ENCODE data around the gene FKBP7. TPM values are rescaled to one million over a fixed set of nuclear protein-coding genes. Genes with fewer than 3 reads are reported as not detected.

Gene FKBP7
- total and polyA plus RNA-seq, 2 of the 13 experiments (the other 11 are each of a cell fraction or from before 2014, with no cell fraction given), result 12.4 to 14.8 TPM

GRCh38 chr2:178450524-178450773, 28.0 kb downstream of the FKBP7 start (continued):
- TF ChIP-seq, protein P1, sequence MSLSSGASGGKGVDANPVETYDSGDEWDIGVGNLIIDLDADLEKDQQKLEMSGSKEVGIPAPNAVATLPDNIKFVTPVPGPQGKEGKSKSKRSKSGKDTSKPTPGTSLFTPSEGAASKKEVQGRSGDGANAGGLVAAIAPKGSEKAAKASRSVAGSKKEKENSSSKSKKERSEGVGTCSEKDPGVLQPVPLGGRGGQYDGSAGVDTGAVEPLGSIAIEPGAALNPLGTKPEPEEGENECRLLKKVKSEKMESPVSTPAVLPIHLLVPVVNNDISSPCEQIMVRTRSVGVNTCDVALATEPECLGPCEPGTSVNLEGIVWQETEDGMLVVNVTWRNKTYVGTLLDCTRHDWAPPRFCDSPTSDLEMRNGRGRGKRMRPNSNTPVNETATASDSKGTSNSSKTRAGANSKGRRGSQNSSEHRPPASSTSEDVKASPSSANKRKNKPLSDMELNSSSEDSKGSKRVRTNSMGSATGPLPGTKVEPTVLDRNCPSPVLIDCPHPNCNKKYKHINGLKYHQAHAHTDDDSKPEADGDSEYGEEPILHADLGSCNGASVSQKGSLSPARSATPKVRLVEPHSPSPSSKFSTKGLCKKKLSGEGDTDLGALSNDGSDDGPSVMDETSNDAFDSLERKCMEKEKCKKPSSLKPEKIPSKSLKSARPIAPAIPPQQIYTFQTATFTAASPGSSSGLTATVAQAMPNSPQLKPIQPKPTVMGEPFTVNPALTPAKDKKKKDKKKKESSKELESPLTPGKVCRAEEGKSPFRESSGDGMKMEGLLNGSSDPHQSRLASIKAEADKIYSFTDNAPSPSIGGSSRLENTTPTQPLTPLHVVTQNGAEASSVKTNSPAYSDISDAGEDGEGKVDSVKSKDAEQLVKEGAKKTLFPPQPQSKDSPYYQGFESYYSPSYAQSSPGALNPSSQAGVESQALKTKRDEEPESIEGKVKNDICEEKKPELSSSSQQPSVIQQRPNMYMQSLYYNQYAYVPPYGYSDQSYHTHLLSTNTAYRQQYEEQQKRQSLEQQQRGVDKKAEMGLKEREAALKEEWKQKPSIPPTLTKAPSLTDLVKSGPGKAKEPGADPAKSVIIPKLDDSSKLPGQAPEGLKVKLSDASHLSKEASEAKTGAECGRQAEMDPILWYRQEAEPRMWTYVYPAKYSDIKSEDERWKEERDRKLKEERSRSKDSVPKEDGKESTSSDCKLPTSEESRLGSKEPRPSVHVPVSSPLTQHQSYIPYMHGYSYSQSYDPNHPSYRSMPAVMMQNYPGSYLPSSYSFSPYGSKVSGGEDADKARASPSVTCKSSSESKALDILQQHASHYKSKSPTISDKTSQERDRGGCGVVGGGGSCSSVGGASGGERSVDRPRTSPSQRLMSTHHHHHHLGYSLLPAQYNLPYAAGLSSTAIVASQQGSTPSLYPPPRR (CRISPR knock-in tag; IDR thresholded peaks at IDR 0.05; ENCODE audit: borderline replicate concordance), result no peak
- TF ChIP-seq KMT2A (CRISPR knock-in tag; IDR thresholded peaks at IDR 0.05) (0 out of 2 replicates have a peak, but pooled peaks have one; percentile 15), XRCC5 (optimal IDR thresholded peaks at IDR 0.05; ENCODE audit: low read length) (no peak), ZC3H13 (CRISPR knock-in tag; IDR thresholded peaks at IDR 0.05) (no peak), ZNF644 (CRISPR knock-in tag; IDR thresholded peaks at IDR 0.05; ENCODE audit: low read depth) (no peak), ZNF83 (CRISPR knock-in tag; IDR thresholded peaks at IDR 0.05; ENCODE audit: borderline replicate concordance) (no peak), KDM3A (CRISPR knock-in tag; IDR thresholded peaks at IDR 0.05; ENCODE audit: low read depth) (0 out of 2 replicates have a peak, but pooled peaks have one; percentile 5), ZNF746 (CRISPR knock-in tag; IDR thresholded peaks at IDR 0.05) (no peak), ZBTB1 (CRISPR knock-in tag; IDR thresholded peaks at IDR 0.05; ENCODE audit: borderline replicate concordance) (no peak), ZNF878 (CRISPR knock-in tag; IDR thresholded peaks at IDR 0.05) (no peak), ZNF446 (CRISPR knock-in tag; IDR thresholded peaks at IDR 0.05) (peak; percentile 71), GATAD1 (CRISPR knock-in tag; IDR thresholded peaks at IDR 0.05) (peak; percentile 71), ZNF713 (CRISPR knock-in tag; IDR thresholded peaks at IDR 0.05) (no peak), KDM5B (CRISPR knock-in tag; IDR thresholded peaks at IDR 0.05; ENCODE audit: borderline replicate concordance) (0 out of 2 replicates have a peak, but pooled peaks have one; percentile 3), ETV5 (CRISPR knock-in tag; IDR thresholded peaks at IDR 0.05; ENCODE audit: borderline replicate concordance) (peak; percentile 12; the same call in 1 of the 2 replicates), ISL2 (CRISPR knock-in tag; IDR thresholded peaks at IDR 0.05) (no peak), SAFB2 (CRISPR knock-in tag; IDR thresholded peaks at IDR 0.05; ENCODE audit: borderline replicate concordance, low read depth) (no peak)
- TF ChIP-seq, protein P2, sequence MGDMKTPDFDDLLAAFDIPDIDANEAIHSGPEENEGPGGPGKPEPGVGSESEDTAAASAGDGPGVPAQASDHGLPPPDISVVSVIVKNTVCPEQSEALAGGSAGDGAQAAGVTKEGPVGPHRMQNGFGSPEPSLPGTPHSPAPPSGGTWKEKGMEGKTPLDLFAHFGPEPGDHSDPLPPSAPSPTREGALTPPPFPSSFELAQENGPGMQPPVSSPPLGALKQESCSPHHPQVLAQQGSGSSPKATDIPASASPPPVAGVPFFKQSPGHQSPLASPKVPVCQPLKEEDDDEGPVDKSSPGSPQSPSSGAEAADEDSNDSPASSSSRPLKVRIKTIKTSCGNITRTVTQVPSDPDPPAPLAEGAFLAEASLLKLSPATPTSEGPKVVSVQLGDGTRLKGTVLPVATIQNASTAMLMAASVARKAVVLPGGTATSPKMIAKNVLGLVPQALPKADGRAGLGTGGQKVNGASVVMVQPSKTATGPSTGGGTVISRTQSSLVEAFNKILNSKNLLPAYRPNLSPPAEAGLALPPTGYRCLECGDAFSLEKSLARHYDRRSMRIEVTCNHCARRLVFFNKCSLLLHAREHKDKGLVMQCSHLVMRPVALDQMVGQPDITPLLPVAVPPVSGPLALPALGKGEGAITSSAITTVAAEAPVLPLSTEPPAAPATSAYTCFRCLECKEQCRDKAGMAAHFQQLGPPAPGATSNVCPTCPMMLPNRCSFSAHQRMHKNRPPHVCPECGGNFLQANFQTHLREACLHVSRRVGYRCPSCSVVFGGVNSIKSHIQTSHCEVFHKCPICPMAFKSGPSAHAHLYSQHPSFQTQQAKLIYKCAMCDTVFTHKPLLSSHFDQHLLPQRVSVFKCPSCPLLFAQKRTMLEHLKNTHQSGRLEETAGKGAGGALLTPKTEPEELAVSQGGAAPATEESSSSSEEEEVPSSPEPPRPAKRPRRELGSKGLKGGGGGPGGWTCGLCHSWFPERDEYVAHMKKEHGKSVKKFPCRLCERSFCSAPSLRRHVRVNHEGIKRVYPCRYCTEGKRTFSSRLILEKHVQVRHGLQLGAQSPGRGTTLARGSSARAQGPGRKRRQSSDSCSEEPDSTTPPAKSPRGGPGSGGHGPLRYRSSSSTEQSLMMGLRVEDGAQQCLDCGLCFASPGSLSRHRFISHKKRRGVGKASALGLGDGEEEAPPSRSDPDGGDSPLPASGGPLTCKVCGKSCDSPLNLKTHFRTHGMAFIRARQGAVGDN (CRISPR knock-in tag; IDR thresholded peaks at IDR 0.05), result no peak; the same call in 1 of the 2 replicates
